Measurements from ENCODE around the gene CAMK2A.
"Not testable (repeated sequence)": the region's sequence is repeated elsewhere in the genome, so short reads cannot be mapped to it uniquely, and the experiment has no call there.

CAMK2A gene

DNA sequence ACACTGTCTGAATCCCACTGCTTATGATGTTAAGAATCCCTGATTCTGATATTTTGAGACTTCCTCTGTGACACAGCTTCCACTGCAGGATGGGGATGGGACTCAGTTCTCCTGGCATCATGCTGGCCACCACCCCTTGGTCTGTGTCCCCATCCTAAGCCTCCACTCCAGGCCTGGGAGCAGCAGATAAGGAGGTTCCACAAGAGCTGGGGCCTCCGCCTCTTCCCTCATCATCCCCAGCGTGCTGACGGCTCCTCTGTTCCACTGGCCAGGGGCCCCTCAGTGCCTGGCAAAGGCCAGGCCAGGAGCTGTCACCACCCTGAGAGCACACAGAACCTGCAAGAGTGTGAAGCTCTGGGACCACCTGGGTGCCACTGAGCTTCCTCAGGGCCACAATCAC is 40.6 kb downstream of the CAMK2A start:
- Histone ChIP-seq H3K27ac (no peak overlapping the region), H3K36me3 (no peaks in the 10 kb centered on the region), H3K9me3 (ENCODE audit: severe bottlenecking) (no peaks in the 10 kb centered on the region), H3K27me3 (ENCODE audit: insufficient read depth, low read depth, severe bottlenecking) (no peaks in the 10 kb centered on the region), H3K4me3 (ENCODE audit: low read depth, low read length) (no peak overlapping the region)
- TF ChIP-seq, protein P1, sequence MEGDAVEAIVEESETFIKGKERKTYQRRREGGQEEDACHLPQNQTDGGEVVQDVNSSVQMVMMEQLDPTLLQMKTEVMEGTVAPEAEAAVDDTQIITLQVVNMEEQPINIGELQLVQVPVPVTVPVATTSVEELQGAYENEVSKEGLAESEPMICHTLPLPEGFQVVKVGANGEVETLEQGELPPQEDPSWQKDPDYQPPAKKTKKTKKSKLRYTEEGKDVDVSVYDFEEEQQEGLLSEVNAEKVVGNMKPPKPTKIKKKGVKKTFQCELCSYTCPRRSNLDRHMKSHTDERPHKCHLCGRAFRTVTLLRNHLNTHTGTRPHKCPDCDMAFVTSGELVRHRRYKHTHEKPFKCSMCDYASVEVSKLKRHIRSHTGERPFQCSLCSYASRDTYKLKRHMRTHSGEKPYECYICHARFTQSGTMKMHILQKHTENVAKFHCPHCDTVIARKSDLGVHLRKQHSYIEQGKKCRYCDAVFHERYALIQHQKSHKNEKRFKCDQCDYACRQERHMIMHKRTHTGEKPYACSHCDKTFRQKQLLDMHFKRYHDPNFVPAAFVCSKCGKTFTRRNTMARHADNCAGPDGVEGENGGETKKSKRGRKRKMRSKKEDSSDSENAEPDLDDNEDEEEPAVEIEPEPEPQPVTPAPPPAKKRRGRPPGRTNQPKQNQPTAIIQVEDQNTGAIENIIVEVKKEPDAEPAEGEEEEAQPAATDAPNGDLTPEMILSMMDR (IDR thresholded peaks at IDR 0.05; ENCODE audit: low read depth, low read length): no peak
- DNase-seq: no peak

- not testable (repeated sequence) for H3K27me3 ChIP-seq (ENCODE audit: insufficient read depth, low read depth, severe bottlenecking); H3K36me3 ChIP-seq; DNase-seq
Observed at GRCh38 chr5:150248493-150248892, 41.1 kb downstream of the CAMK2A start.

GRCh38 chr5:150247726-150248125 is 41.8 kb downstream of the CAMK2A start:
- H3K9me3 ChIP-seq (ENCODE audit: severe bottlenecking): no peaks in the 10 kb centered on the region
- no peak for DNase-seq
- TF ChIP-seq, protein P1 (IDR thresholded peaks at IDR 0.05; ENCODE audit: low read depth, low read length): no peak
- no peak overlapping the region for H3K4me3 ChIP-seq (ENCODE audit: low read depth, low read length)
- no peaks in the 10 kb centered on the region for H3K27me3 ChIP-seq (ENCODE audit: insufficient read depth, low read depth, severe bottlenecking)
- no peak overlapping the region for H3K27ac ChIP-seq
- H3K36me3 ChIP-seq: no peaks in the 10 kb centered on the region

More at GRCh38 chr5:150248493-150248892, 41.1 kb downstream of the CAMK2A start:
- H3K9me3 ChIP-seq (ENCODE audit: severe bottlenecking); H3K4me3 ChIP-seq (ENCODE audit: low read depth, low read length); H3K27ac ChIP-seq: not testable (repeated sequence)

DNA sequence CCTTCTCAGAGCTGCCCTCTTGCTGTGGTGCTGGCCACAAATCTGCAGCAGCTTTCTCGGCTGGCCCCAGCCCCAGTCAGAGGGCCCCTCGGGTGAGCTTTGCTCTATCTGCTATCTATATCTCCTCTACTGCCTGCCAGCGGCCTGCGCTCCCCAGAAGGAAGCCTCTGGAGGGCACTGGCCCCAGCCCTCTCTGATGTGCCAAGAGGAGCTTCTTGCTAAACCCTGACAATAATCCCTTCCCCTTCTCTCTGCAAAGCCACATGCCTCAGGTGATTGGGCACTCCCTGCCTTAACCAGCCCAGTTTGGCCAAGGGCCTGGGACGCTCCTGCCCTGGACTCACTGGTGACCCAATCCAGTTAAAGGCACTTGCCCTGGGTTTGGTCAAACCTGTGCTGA is 42.7 kb downstream of the CAMK2A start:
- Histone ChIP-seq H3K27ac (no peak overlapping the region), H3K4me3 (ENCODE audit: low read depth, low read length) (no peak overlapping the region), H3K9me3 (ENCODE audit: severe bottlenecking) (no peaks in the 10 kb centered on the region), H3K27me3 (ENCODE audit: insufficient read depth, low read depth, severe bottlenecking) (no peaks in the 10 kb centered on the region), H3K36me3 (no peaks in the 10 kb centered on the region)
- TF ChIP-seq, protein P1 (IDR thresholded peaks at IDR 0.05; ENCODE audit: low read depth, low read length): no peak
- DNase-seq: no peak

DNA sequence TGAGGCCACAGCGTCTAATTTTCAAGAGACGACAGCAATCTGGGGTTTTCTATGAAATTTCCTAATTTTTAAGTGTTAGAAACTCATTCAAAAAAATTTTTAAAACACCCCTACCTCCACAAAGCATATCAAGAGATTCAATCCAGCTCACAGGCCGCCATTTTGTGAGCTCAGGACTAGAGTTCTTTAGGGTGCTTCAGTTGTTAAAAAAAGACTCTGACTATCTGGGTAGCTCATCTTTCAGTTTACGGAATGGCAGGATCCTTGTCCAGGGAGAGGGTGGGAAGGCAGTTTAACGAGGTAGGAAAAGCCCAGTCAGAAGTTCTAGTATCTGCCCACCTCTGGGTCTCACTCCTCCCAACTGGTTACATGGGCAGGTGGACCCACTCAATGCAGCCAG is 43.1 kb downstream of the CAMK2A start:
- TF ChIP-seq, protein P1 (IDR thresholded peaks at IDR 0.05; ENCODE audit: low read depth, low read length): no peak
- H3K4me3 ChIP-seq (ENCODE audit: low read depth, low read length): no peak overlapping the region
- DNase-seq: no peak

GRCh38 chr5:150245808-150246207 is 43.8 kb downstream of the CAMK2A start:
- no peak overlapping the region for H3K27ac ChIP-seq
- no peaks in the 10 kb centered on the region for H3K36me3 ChIP-seq
- H3K9me3 ChIP-seq (ENCODE audit: severe bottlenecking): no peaks in the 10 kb centered on the region
- H3K4me3 ChIP-seq (ENCODE audit: low read depth, low read length): no peak overlapping the region
- no peaks in the 10 kb centered on the region for H3K27me3 ChIP-seq (ENCODE audit: insufficient read depth, low read depth, severe bottlenecking)
- TF ChIP-seq, protein P1 (IDR thresholded peaks at IDR 0.05; ENCODE audit: low read depth, low read length): no peak
- no peak for DNase-seq

More for the DNA sequence above, 43.1 kb downstream of the CAMK2A start:
- Histone ChIP-seq H3K36me3 (no peaks in the 10 kb centered on the region), H3K9me3 (ENCODE audit: severe bottlenecking) (no peaks in the 10 kb centered on the region), H3K27me3 (ENCODE audit: insufficient read depth, low read depth, severe bottlenecking) (no peaks in the 10 kb centered on the region), H3K27ac (no peak overlapping the region)

Data from WERI-Rb-1 (cell line).